ENCODE results near the gene PLAC9. TPM values are rescaled to one million over a fixed set of nuclear protein-coding genes. Genes with fewer than 3 reads are reported as not detected.

The PLAC9 gene
- total RNA-seq, 1 experiment from 2014 or later = not detected

- DNase-seq = no peak
- H3K27ac Mint-ChIP-seq (ENCODE audit: unreplicated experiment) = no peak overlapping the region
- CTCF ChIA-PET = interaction anchor here (0.7 kb wide), 1 partner anchor 1049 kb away, joined by 5 read pairs; no protein-coding TSS in a partner anchor
- no peaks in the 10 kb centered on the region for H3K9me3 Mint-ChIP-seq (ENCODE audit: low read depth, unreplicated experiment)
- no TSS peak for BruUV-seq (replicated peaks)
- peaks cover 66% of the 10 kb centered on the region for H3K27me3 Mint-ChIP-seq (ENCODE audit: unreplicated experiment)
- intact Hi-C loops (cut with micrococcal nuclease; ENCODE audit: unreplicated experiment) = no loop called here
- TF ChIP-seq CTCF (IDR thresholded peaks at IDR 0.05; ENCODE audit: unreplicated experiment) = no peak
- peaks cover 17% of the 10 kb centered on the region for H3K4me1 Mint-ChIP-seq (ENCODE audit: low read depth, unreplicated experiment)
- peaks cover 42% of the 10 kb centered on the region for H3K36me3 Mint-ChIP-seq (ENCODE audit: insufficient read depth, unreplicated experiment)
- H3K4me3 Mint-ChIP-seq (ENCODE audit: low read depth, unreplicated experiment) = no peak overlapping the region
Observed at GRCh38 chr10:80137031-80137862, 4.7 kb downstream of the PLAC9 start.

- Mint-ChIP-seq H3K27ac (ENCODE audit: unreplicated experiment) (peak overlapping the region; percentile 7), H3K4me3 (ENCODE audit: low read depth, unreplicated experiment) (no peak overlapping the region), H3K36me3 (ENCODE audit: insufficient read depth, unreplicated experiment) (peaks cover 43% of the 10 kb centered on the region), H3K27me3 (ENCODE audit: unreplicated experiment) (peaks cover 60% of the 10 kb centered on the region), H3K9me3 (ENCODE audit: low read depth, unreplicated experiment) (no peaks in the 10 kb centered on the region), H3K4me1 (ENCODE audit: low read depth, unreplicated experiment) (peaks cover 12% of the 10 kb centered on the region)
- CTCF ChIA-PET = interaction anchor here (0.7 kb wide), 1 partner anchor 1049 kb away, joined by 5 read pairs; no protein-coding TSS in a partner anchor
- no peak for TF ChIP-seq CTCF (IDR thresholded peaks at IDR 0.05; ENCODE audit: unreplicated experiment)
- no peak for DNase-seq
- intact Hi-C loops (cut with micrococcal nuclease; ENCODE audit: unreplicated experiment) = no loop called here
- BruUV-seq (replicated peaks) = no TSS peak
Observed at GRCh38 chr10:80137920-80138319, 5.4 kb downstream of the PLAC9 start.

GRCh38 chr10:80139265-80139664 lies 6.7 kb downstream of the PLAC9 start:
- CTCF ChIA-PET = interaction anchor here (0.7 kb wide), 1 partner anchor 12 kb away, joined by 3 read pairs; no protein-coding TSS in a partner anchor
- TF ChIP-seq CTCF (IDR thresholded peaks at IDR 0.05; ENCODE audit: unreplicated experiment) = no peak
- no peak overlapping the region for H3K27ac Mint-ChIP-seq (ENCODE audit: unreplicated experiment)
- intact Hi-C loops (cut with micrococcal nuclease; ENCODE audit: unreplicated experiment) = no loop called here
- H3K9me3 Mint-ChIP-seq (ENCODE audit: low read depth, unreplicated experiment) = no peaks in the 10 kb centered on the region
- DNase-seq = no peak
- no TSS peak for BruUV-seq (replicated peaks)
- H3K36me3 Mint-ChIP-seq (ENCODE audit: insufficient read depth, unreplicated experiment) = peaks cover 53% of the 10 kb centered on the region
- peaks cover 14% of the 10 kb centered on the region for H3K4me1 Mint-ChIP-seq (ENCODE audit: low read depth, unreplicated experiment)
- peak overlapping the region; percentile 8 for H3K4me3 Mint-ChIP-seq (ENCODE audit: low read depth, unreplicated experiment)
- peaks cover 46% of the 10 kb centered on the region for H3K27me3 Mint-ChIP-seq (ENCODE audit: unreplicated experiment)

- no peak for DNase-seq
- Mint-ChIP-seq H3K4me1 (ENCODE audit: low read depth, unreplicated experiment) (peaks cover 24% of the 10 kb centered on the region), H3K36me3 (ENCODE audit: insufficient read depth, unreplicated experiment) (peaks cover 63% of the 10 kb centered on the region), H3K27ac (ENCODE audit: unreplicated experiment) (peak overlapping the region; percentile 3), H3K9me3 (ENCODE audit: low read depth, unreplicated experiment) (no peaks in the 10 kb centered on the region), H3K4me3 (ENCODE audit: low read depth, unreplicated experiment) (no peak overlapping the region), H3K27me3 (ENCODE audit: unreplicated experiment) (peaks cover 45% of the 10 kb centered on the region)
- BruUV-seq (replicated peaks) = no TSS peak
- TF ChIP-seq CTCF (IDR thresholded peaks at IDR 0.05; ENCODE audit: unreplicated experiment) = no peak
- intact Hi-C loops (cut with micrococcal nuclease; ENCODE audit: unreplicated experiment) = no loop called here
- CTCF ChIA-PET = no interaction called here
Observed at GRCh38 chr10:80140251-80140650, 7.7 kb downstream of the PLAC9 start.

Measured in Calu3 (cell line).